ENCODE results near the gene MIPEP.
"Not testable (repeated sequence)": the region's sequence is repeated elsewhere in the genome, so short reads cannot be mapped to it uniquely, and the experiment has no call there.

The MIPEP gene

DNA sequence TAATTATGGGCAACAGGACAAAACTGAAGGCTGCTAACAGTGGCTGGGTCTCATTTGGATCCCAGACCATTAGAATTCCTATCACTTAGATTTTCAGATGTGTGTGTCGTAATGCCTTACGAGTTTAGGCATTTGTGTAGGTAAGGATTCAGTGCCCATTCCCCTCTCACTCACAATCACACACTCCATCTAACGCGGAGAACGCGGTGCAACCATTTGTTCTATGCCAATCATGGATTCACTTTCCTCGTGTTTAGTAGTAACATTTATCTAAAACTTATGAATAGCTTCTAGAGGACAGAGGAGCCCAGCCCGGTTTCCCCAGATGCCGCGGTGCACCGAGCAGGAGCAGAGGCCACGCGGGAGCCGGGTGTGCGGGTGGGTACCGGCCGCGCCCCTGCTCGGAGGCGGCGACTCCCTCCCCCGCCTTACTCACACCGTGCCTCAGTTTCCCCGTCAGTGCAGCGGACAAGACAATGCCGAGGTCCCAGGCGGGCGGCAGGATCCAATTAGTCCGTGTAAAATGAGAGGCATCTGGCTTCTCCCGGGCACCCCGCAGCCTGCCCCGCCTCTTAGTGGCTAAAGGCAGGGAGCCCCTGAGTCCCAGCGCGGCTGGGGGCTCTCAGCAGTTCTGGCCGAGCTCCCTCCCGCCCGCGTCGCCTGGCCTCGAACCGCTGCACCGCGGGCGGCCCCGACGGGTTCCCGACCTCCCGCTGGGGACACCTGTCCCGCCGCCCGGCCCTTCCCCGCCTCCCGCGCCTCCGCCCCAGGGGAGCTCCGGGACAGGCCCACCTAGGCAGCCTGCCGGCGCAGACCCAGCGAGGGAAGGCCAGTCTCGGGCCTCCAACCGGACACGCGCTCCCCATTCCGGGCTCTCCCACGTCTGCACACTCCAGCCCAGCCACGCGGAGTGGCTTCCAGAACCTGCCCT lies 14.0 kb upstream of the MIPEP start:
- no peak for TF ChIP-seq GATA1 (IDR thresholded peaks at IDR 0.05; ENCODE audit: low read depth, low read length)
- TF ChIP-seq POLR2A (IDR thresholded peaks at IDR 0.05; ENCODE audit: low read length) = no peak
- no peak for DNase-seq

DNA sequence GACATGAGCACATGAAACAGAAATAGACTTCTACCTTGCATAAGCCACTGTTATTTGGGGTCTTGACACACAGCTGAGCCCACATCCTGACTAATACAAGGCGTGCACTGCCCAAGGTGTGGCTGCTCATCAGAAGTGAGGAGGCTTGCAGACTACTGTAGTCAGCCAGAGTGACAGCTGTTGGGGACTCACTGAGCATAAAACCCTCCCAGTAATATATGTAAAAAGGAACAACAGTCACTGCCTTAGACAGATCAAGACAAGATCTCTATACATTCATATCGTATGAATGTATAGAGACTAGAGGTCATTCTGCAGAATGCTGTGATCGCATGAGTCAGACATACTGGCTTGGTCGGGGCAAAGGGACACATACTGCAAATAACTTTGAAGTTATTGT lies 12.2 kb upstream of the MIPEP start:
- DNase-seq = no peak

DNA sequence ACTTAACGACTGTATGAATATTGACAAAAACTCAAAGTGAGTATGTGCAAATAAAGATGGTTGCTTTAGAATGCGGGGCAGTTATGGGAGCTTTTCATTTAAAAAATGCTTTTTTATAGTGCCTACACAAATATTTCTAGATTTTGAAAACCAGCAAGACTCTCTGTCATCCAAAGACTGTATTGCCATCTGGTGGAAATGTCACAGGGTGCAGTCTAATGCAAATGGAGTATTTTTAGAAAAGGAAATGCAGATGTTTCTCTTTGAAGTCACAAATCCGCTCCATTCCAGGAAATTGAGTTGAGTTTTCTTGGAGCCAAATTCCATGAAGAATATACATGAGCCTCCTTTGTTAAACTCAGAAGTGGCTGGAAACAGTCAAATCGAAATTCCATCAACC lies 10.4 kb upstream of the MIPEP start:
- TF ChIP-seq GATA1 (IDR thresholded peaks at IDR 0.05; ENCODE audit: low read depth, low read length) (no peak), POLR2A (IDR thresholded peaks at IDR 0.05; ENCODE audit: low read length) (no peak)
- DNase-seq = peak; percentile 49 to 72

More for the DNA sequence above, 12.2 kb upstream of the MIPEP start:
- TF ChIP-seq GATA1 (IDR thresholded peaks at IDR 0.05; ENCODE audit: low read depth, low read length) (no peak), POLR2A (IDR thresholded peaks at IDR 0.05; ENCODE audit: low read length) (no peak)

DNA sequence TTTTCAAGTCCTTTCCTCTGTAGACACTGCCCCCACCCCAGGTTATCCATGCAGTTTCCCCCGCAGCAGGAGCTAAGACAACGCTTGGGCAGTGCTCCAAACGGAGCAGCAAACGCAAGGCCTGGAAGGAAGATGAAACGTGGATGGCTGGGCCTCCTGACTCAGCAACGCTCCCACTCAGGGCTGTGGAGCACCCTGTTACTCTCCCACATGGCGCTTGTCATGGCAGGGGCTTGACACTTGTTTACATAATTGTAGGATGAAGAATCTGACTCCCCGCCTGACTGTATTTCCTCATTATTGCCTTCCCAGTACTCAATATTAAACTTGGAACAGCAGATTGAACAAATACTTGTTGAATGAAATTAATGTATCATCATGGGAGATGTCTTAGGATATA lies 8.9 kb upstream of the MIPEP start:
- TF ChIP-seq POLR2A (IDR thresholded peaks at IDR 0.05; ENCODE audit: low read length) (no peak), GATA1 (IDR thresholded peaks at IDR 0.05; ENCODE audit: low read depth, low read length) (no peak)
- DNase-seq = no peak

DNA sequence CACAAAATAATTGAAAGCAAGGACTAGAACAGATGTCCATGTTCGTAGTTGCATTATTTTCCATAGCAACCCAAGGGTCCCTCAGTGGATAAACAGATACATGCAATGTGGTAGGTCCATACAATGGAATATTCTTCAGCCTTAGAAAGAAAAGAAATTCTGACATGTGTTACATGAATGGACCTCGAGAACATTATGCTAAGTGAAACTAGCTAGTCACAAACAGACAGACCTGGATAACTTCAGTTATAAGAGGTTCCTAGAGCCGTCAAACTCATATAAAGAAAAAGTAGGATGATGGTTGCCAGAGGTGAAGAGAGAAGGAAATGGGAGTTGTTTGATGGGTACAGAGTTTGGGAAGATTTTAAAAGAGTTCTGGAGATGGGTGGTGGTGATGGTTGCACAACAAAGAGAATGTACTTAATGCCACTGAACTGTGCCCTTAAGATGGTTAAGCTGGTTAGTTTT lies 8.3 kb upstream of the MIPEP start, which contains the start of gene C1QTNF9B:
C1QTNF9B (minus strand) TSS at position 51 of the 468 bp plus-strand sequence.
- DNase-seq = not testable (repeated sequence)

DNA sequence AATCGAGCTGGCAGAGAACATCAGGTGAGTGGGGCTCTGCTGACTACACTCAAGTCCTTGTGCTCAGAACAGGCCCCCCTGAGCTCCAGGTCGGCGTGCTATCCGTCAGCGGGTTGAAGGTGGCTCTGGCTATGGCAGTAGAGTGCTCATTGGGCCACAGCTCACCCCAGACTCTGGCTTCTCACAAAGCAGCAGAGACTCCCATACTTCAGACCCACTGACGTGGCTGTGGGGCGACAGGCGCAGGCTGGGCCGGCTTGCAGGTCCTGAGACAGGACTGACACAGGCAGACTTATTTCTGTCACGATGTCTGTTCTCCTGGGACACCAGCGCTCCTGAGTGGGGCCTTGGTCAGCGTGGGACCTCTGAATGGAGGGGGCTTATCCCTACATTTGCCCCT lies 5.5 kb upstream of the MIPEP start:
- DNase-seq = not testable (repeated sequence)

DNA sequence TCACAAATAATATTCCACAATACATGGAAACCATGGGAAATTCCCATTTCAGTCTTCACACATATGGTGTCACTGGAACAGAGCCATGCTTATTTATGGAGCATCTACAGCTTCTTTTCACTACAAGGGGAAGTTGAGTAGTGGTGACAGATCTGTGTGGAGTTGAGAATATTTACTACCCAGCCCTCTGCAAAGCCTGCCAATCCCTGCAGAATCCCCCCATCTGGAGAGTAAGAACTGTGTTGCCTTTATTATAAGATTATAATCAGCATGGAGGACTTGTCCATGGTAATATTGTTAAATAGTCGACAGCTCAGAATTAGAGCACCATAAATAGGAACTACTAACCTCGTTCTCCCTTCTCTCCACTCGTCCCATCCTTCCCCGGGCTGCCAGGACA lies 4.6 kb upstream of the MIPEP start:
- not testable (repeated sequence) for DNase-seq

DNA sequence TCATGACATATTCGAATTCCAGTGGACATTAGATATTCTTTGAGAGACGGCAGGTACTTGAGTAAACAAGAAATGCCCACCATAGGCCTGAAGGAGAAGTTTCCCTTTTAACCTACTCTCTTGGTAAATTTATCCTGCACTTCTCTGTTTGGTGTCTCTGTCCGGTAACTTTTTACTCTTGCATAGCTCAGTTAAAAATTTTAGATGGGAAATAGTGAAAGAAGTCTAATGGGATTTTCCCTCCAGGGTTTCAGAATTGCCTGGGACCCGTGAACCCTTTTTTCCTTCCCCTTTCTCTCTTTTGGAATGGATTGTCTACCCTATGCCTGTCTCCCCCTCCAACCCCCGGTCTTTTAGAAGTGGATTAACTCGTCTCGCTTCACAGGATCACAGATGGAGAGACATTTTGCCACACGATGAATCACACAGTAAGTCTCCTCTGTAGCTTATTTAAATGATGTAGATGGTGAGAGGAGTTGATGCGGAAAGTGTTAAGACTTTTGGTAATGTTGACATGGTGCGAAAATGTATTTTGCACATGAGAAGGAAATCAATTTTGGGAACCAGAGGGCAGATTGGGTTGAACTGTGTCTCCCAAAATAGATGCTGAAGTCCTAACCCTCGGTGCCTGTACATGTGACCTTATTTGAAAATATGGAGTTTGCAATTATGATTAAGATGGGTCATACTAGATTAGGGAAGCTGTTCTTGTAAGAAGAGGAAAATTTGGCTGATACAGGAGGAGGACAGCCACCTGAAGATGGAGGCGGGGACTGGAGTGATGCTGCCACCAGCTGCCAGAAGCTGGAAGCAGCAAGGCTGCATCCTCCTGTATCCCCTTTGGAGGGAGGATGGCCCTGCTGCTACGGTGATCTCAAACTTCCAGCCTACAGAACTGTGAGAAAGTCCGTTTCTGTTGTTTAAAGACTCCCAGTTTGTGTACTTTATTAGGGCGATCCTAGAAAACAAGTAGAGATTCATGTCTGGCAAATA lies 711 bp upstream of the MIPEP start:
- TF ChIP-seq POLR2A (IDR thresholded peaks at IDR 0.05; ENCODE audit: low read length) = no peak
- no peak for TF ChIP-seq GATA1 (IDR thresholded peaks at IDR 0.05; ENCODE audit: low read depth, low read length)
- DNase-seq = peak; percentile 26 to 44

DNA sequence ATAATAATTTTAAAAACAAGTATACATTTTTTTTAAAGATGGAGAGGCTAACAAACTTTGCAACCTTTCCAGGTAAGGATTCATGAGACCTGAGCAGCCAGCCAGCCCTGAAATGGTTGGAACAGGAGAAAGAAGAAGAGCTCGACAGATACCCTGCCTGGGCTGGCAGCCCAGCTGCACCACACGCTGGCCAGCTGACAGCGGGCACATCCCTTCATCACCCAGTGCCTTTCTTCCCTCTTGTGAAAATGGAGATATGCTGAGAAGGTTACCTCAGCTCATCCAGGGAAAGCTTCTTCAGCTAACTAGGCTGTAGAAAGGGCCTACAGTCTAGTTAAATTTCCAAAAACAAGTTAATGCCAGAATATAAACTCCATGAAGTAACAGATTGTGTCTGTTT lies 4.8 kb downstream of the MIPEP start:
- not testable (repeated sequence) for DNase-seq

DNA sequence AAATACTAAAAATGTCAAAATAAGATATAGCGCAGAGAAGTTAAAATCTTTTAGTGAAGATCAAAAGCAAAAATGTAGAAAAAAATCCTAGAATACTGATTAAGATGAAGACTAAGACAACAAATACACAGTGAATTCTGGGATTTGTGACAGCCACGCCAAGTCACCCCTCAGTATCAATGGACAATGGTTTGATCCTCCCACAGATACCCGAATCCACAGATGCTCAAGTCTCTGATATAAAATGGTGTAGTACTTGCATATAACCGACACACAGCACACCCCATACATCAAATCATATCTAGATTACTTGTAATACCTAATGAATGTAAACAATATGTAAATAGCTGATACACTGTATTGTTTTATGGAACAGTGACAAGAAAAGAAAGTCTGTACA lies 5.9 kb downstream of the MIPEP start:
- DNase-seq = no peak

DNA sequence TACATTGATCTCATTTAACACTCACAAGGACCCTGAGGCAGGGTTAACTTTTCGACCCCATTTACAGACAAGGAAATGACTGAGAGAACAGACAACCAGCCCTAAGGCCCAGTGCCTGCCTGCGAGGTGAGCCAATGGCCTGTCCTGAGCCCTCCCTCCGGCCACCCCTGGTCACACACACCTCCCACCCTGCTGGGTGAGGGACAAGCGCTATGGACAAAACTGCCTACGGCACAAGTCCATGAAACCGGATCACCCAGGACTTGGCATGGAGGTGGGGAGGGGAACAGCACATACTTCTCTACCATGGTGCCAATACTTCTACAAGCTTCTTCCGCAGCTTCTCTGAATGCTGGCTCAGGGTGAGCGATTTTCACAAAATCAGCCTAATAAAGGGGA lies 7.8 kb downstream of the MIPEP start:
- not testable (repeated sequence) for DNase-seq

More for the DNA sequence above, 5.9 kb downstream of the MIPEP start:
- no peak for TF ChIP-seq GATA1 (IDR thresholded peaks at IDR 0.05; ENCODE audit: low read depth, low read length)

DNA sequence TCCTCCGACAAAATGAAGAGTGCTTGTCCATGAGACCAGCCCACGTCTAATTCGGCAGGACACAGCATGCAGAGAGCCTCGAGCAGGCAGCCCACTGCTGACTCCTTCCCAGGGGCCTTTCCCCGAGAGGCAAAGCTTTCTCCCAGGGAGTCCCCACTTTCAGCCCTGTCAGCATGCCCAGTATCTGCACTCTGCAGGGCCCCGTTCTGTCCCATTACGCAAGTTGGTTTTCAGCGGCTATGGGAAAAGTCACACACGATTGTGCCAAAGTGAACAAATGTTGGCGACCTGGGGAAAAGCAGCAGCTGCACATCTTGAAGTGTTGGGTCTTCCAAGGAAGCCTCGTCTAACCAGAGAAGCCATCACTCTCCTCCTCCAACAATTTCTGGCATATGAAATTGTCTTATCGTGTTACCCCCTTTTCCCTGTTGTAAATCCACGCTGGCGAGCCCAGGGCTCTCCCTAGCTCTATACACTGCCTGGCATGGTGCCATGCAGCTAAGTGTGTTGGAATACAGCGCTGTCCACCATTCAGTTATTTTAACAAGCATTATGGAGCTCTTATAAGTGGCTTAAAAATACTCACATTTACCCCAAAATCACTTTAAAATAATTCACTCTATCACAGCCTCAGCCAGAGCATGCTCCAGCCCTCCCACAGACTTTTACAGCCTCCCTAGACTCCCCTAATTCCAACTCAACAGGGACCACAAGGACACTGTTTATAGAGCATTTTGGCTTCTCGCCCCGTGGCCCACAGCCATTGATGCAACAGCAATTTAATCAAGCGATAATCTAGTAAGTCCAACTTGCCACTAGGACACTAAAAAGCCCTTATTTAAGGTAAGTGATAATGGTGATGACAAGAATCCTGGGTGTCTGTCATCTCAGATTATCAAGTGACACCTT lies 8.5 kb downstream of the MIPEP start:
- not testable (repeated sequence) for DNase-seq

DNA sequence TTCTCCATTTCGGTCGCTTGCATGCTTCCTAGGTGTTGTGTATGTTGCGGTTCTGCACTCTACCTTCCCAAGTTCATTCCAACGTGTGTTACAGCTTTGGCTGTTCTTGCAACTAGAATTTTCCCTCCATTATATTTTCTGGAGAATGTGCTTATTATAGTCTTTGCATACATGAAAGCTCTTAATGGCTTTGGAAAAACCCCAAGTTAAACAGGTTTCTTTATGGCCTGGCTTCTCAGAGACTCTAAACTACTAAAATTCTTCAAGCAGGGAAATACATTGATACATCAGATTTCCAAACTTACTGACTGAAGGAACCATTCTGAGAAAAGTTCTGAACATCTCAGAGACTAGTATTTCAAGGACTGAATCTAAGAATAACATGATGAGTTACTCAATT lies 11.9 kb downstream of the MIPEP start:
- no peak for DNase-seq
- TF ChIP-seq POLR2A (IDR thresholded peaks at IDR 0.05; ENCODE audit: low read length) (no peak), GATA1 (IDR thresholded peaks at IDR 0.05; ENCODE audit: low read depth, low read length) (no peak)

DNA sequence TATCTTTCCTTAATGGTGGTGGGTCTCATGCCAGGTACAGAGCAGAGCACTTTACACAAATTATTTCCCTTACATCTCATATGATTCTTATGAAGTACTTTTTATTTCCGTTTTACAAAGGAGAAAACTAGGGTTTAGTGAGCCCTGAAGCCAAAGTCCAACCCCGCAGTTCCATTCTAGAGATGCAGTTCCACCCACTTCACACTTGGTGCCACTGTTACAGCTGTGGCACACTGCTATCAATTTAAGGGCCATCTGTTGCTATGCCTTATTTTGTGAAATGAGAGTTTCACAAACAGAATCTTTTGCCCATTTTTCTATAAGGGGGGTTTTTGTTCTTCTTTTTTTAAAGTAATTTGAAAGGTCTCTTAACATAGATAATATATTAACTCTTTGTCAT lies 12.9 kb downstream of the MIPEP start:
- DNase-seq = peak; percentile 31 to 35
- TF ChIP-seq GATA1 (IDR thresholded peaks at IDR 0.05; ENCODE audit: low read depth, low read length) (no peak), POLR2A (IDR thresholded peaks at IDR 0.05; ENCODE audit: low read length) (no peak)

Data from erythroblast (primary cell).